WTC11 (cell line): ENCODE measurements around the gene MRPL19. TPM values are rescaled to one million over a fixed set of nuclear protein-coding genes. Genes with fewer than 3 reads are reported as not detected.

Experiments
- ATAC-seq: fragments of 200-7000 bp; cut with Tn5 transposase; 2 replicates; pipeline ENCODE4 v1.10.0; 2021; ENCODE audit warnings: mild to moderate bottlenecking, moderate library complexity
- CTCF ChIA-PET: fragments of 300-600 bp; sonication (Branson Sonifier 250); formaldehyde crosslinking; loops from one replicate; lab custom pipeline; 2021; ENCODE audit warnings: antibody characterized with exemption; lab: Charles Lee
- POLR2A ChIA-PET: fragments of 350-600 bp; sonication (Branson Sonifier 250); formaldehyde crosslinking; loops from one replicate; lab custom pipeline; 2021; ENCODE audit warnings: antibody characterized with exemption; lab: Charles Lee
- DNase-seq: peaks from one replicate; pipeline ENCODE4 v3.0.0; 2021; ENCODE audit warnings: low spot score
- H3K27ac Mint-ChIP-seq: 2 replicates; pipeline ENCODE4 v1.8.0; 2021; ENCODE audit warnings: mixed read lengths
- H3K27me3 Mint-ChIP-seq: 2 replicates; pipeline ENCODE4 v1.8.0; 2021; ENCODE audit warnings: low read depth, mild to moderate bottlenecking, moderate library complexity, mixed read lengths
- H3K36me3 Mint-ChIP-seq: 2 replicates; pipeline ENCODE4 v1.8.0; 2021; ENCODE audit warnings: mixed read lengths
- H3K4me1 Mint-ChIP-seq: 2 replicates; pipeline ENCODE4 v1.8.0; 2022; ENCODE audit warnings: mixed read lengths
- H3K4me3 Mint-ChIP-seq: 2 replicates; pipeline ENCODE4 v1.8.0; 2021; ENCODE audit warnings: mild to moderate bottlenecking, moderate library complexity, mixed read lengths
- H3K9me3 Mint-ChIP-seq: 2 replicates; pipeline ENCODE4 v1.8.0; 2021; ENCODE audit warnings: mixed read lengths
- CTCF ChIP-seq: fragments of 200-600 bp; IDR thresholded peaks from 2 replicates; pipeline ENCODE4 v1.8.0; 2022; ENCODE audit warnings: antibody characterized with exemption
- E2F5 ChIP-seq: sonication (generic); formaldehyde crosslinking; IDR thresholded peaks from 2 replicates; pipeline ENCODE4 v1.8.1; 2022; ENCODE audit warnings: mild to moderate bottlenecking, moderate library complexity, missing genetic modification reagents
- ETV6 ChIP-seq: sonication (generic); formaldehyde crosslinking; IDR thresholded peaks from 2 replicates; pipeline ENCODE4 v1.8.1; 2022; ENCODE audit warnings: mild to moderate bottlenecking, missing genetic modification reagents
- FOXP4 ChIP-seq: sonication (generic); formaldehyde crosslinking; IDR thresholded peaks from 2 replicates; pipeline ENCODE4 v1.8.0; 2022; ENCODE audit warnings: mild to moderate bottlenecking, missing genetic modification reagents
- GABPB1 ChIP-seq: sonication (generic); formaldehyde crosslinking; IDR thresholded peaks from 2 replicates; pipeline ENCODE4 v1.8.1; 2023; ENCODE audit warnings: mild to moderate bottlenecking, missing genetic modification reagents
- HMGXB4 ChIP-seq: sonication (generic); formaldehyde crosslinking; IDR thresholded peaks from 2 replicates; pipeline ENCODE4 v1.8.1; 2023; ENCODE audit warnings: mild to moderate bottlenecking, moderate library complexity, missing genetic modification reagents
- IRF1 ChIP-seq: sonication (generic); formaldehyde crosslinking; IDR thresholded peaks from 2 replicates; pipeline ENCODE4 v1.8.0; 2023; ENCODE audit warnings: missing genetic modification reagents
- MXD4 ChIP-seq: fragments of 250-450 bp; sonication (Bioruptor Pico); IDR thresholded peaks from 2 replicates; pipeline ENCODE4 v1.8.0; 2021; ENCODE audit warnings: mild to moderate bottlenecking, moderate library complexity, borderline replicate concordance
- MYBL2 ChIP-seq: sonication (generic); formaldehyde crosslinking; IDR thresholded peaks from 2 replicates; pipeline ENCODE4 v1.8.1; 2023; ENCODE audit warnings: mild to moderate bottlenecking, moderate library complexity, missing genetic modification reagents
- USF1 ChIP-seq: sonication (generic); formaldehyde crosslinking; IDR thresholded peaks from 2 replicates; pipeline ENCODE4 v1.8.0; 2022; ENCODE audit warnings: mild to moderate bottlenecking, missing genetic modification reagents
- ZNF317 ChIP-seq: sonication (generic); formaldehyde crosslinking; IDR thresholded peaks from 2 replicates; pipeline ENCODE4 v1.8.1; 2023; ENCODE audit warnings: low read depth, mild to moderate bottlenecking, moderate library complexity, missing genetic modification reagents, borderline replicate concordance
- ZNF416 ChIP-seq: fragments of 250-450 bp; sonication (Bioruptor Pico); IDR thresholded peaks from 2 replicates; pipeline ENCODE4 v1.9.0; 2021; ENCODE audit warnings: mild to moderate bottlenecking, inconsistent platforms
- ZNF423 ChIP-seq: fragments of 250-450 bp; sonication (Bioruptor Pico); IDR thresholded peaks from 2 replicates; pipeline ENCODE4 v2.1.2; 2022; ENCODE audit warnings: mild to moderate bottlenecking, moderate library complexity
- ZSCAN18 ChIP-seq: fragments of 250-450 bp; sonication (Bioruptor Pico); IDR thresholded peaks from 2 replicates; pipeline ENCODE4 v2.1.2; 2022; ENCODE audit warnings: mild to moderate bottlenecking, moderate library complexity
- total RNA-seq: library from RNA; stranded (reverse); gene quantifications from 3 replicates; pipeline ENCODE4 v1.2.3, GENCODE V29; 2021

The MRPL19 gene
- total RNA-seq, 1 experiment from 2014 or later = 65.8 TPM

- TF ChIP-seq E2F5 (no peak), ZNF317 (CRISPR knock-in tag) (no peak)
These were observed 38.4 kb upstream of the MRPL19 start (continued) for GRCh38 chr2:75607988-75608683.

- H3K27me3 Mint-ChIP-seq = peaks cover 16% of the 10 kb centered on the region
- ATAC-seq = peak; percentile 88
- DNase-seq = peak; percentile 80
- H3K4me1 Mint-ChIP-seq = peaks cover 13% of the 10 kb centered on the region
- H3K4me3 Mint-ChIP-seq = peak overlapping the region; percentile 66
- no peak overlapping the region for H3K27ac Mint-ChIP-seq
- peaks cover 11% of the 10 kb centered on the region for H3K9me3 Mint-ChIP-seq
- CTCF ChIA-PET = interaction anchor here (0.8 to 3.4 kb wide), 37 partner anchors 8 to 689 kb away, joined by 3 to 55 read pairs (median 4); partner anchors contain the start of genes EVA1A and TACR1
- TF ChIP-seq GABPB1 (CRISPR knock-in tag) = peak; percentile 62; the same call in 1 of the 2 replicates
- no peak for TF ChIP-seq IRF1 (CRISPR knock-in tag)
- TF ChIP-seq ZSCAN18 (CRISPR knock-in tag) = no peak
- TF ChIP-seq MXD4 (CRISPR knock-in tag) = no peak
- peak; percentile 86 for TF ChIP-seq CTCF
- peak; percentile 89 for TF ChIP-seq ZNF423 (CRISPR knock-in tag)
- peak; percentile 68 for TF ChIP-seq ETV6 (CRISPR knock-in tag)
- TF ChIP-seq MYBL2 (CRISPR knock-in tag) = no peak
- no peak for TF ChIP-seq ZNF416 (CRISPR knock-in tag)
- no peak for TF ChIP-seq FOXP4 (CRISPR knock-in tag)
- TF ChIP-seq, all 79 proteins: peak for 4
- no peaks in the 10 kb centered on the region for H3K36me3 Mint-ChIP-seq
- POLR2A ChIA-PET = interaction anchor here (0.7 kb wide), 1 partner anchor 17 kb away, joined by 3 read pairs; no protein-coding TSS in a partner anchor
These were observed 37.8 kb upstream of the MRPL19 start for GRCh38 chr2:75608684-75609333.

- TF ChIP-seq HMGXB4 = 0 out of 2 replicates have a peak, but pooled peaks have one; percentile 13
- no peak for TF ChIP-seq USF1
- peaks cover 11% of the 10 kb centered on the region for H3K9me3 Mint-ChIP-seq
- ChIA-PET CTCF (interaction anchor here (0.8 to 3.4 kb wide), 21 partner anchors 9 to 689 kb away, joined by 3 to 55 read pairs (median 6); partner anchors contain the start of genes EVA1A and TACR1), POLR2A (no interaction called here)
- no peak overlapping the region for H3K4me3 Mint-ChIP-seq
- DNase-seq (no peak), ATAC-seq (no peak)
- H3K36me3 Mint-ChIP-seq = no peaks in the 10 kb centered on the region
- peaks cover 16% of the 10 kb centered on the region for H3K27me3 Mint-ChIP-seq
- peaks cover 13% of the 10 kb centered on the region for H3K4me1 Mint-ChIP-seq
- no peak overlapping the region for H3K27ac Mint-ChIP-seq
These were observed 37.3 kb upstream of the MRPL19 start for GRCh38 chr2:75609334-75609689.
